SK-N-MC (cell line): ENCODE measurements around the gene MLEC.

Source experiments
- EZH2 ChIP-seq: fragments of 200-600 bp; sonication (generic); IDR thresholded peaks from one replicate; pipeline ENCODE4 v1.6.1; 2017; ENCODE audit warnings: antibody characterized with exemption
- FOXP2 ChIP-seq: optimal IDR thresholded peaks from 2 replicates; pipeline ENCODE3; 2011; ENCODE audit warnings: mild to moderate bottlenecking, moderate library complexity; ENCODE audit not compliant: insufficient read depth; ENCODE audit errors: extremely low read length, control extremely low read depth
- POLR2AphosphoS5 ChIP-seq: IDR thresholded peaks from 2 replicates; pipeline ENCODE4 v1.6.1; 2012; ENCODE audit warnings: mild to moderate bottlenecking, low read depth, low read length, borderline replicate concordance

- TF ChIP-seq EZH2: no peak
- no peak for TF ChIP-seq POLR2AphosphoS5
- TF ChIP-seq FOXP2: no peak
Measured at GRCh38 chr12:120725151-120725658, 38.3 kb downstream of the MLEC start.
